H1 (cell line): ENCODE results near the gene INPP5A. TPM values are rescaled to one million over a fixed set of nuclear protein-coding genes. Genes with fewer than 3 reads are reported as not detected.
A peak's percentile ranks its signal among the peaks of the same experiment; 100 is the strongest.

ENCODE experiments used
- CTCF ChIA-PET: fragments of 300-600 bp; sonication (Branson Sonifier 250); formaldehyde crosslinking; loops from one replicate; lab custom pipeline; 2021; ENCODE audit not compliant: partially characterized antibody; lab: Charles Lee
- POLR2A ChIA-PET: fragments of 300-600 bp; sonication (Branson Sonifier 250); formaldehyde crosslinking; loops from one replicate; lab custom pipeline; 2021; ENCODE audit warnings: inconsistent platforms; ENCODE audit not compliant: partially characterized antibody; lab: Charles Lee
- DNase-seq, 2 experiments: peaks; one replicate each; pipeline versions ENCODE4 v3.0.0 to v3.0.0-alpha.2; 2010 to 2022; ENCODE audit warnings: low spot score in 2 of 2, low read depth in 1 of 2, mixed read lengths in 1 of 2
- FAIRE-seq: peaks from 2 replicates; lab custom pipeline; 2011; peaks lifted over from hg19 to GRCh38; lab: Jason Lieb, UNC
- H2AFZ ChIP-seq: 2 replicates; pipeline ENCODE4 v1.8.1; 2012; ENCODE audit warnings: low read length, inconsistent platforms
- H2AK5ac ChIP-seq: 2 replicates; pipeline ENCODE4 v1.6.1; 2013; ENCODE audit warnings: low read depth, low read length
- H2BK120ac ChIP-seq: replicated peaks from 2 replicates; pipeline ENCODE3; 2013; ENCODE audit warnings: low read depth, low read length, inconsistent platforms
- H2BK12ac ChIP-seq: 2 replicates; pipeline ENCODE4 v1.6.1; 2013; ENCODE audit warnings: low read depth, low read length
- H2BK15ac ChIP-seq: 2 replicates; pipeline ENCODE4 v1.6.1; 2013; ENCODE audit warnings: low read length
- H2BK20ac ChIP-seq: 2 replicates; pipeline ENCODE4 v1.6.1; 2013; ENCODE audit warnings: low read length
- H2BK5ac ChIP-seq: 2 replicates; pipeline ENCODE4 v1.6.1; 2013; ENCODE audit warnings: low read depth, low read length
- H3K14ac ChIP-seq: 2 replicates; pipeline ENCODE4 v1.6.1; 2013; ENCODE audit warnings: inconsistent platforms; ENCODE audit not compliant: insufficient read length
- H3K18ac ChIP-seq: 2 replicates; pipeline ENCODE4 v1.6.1; 2013; ENCODE audit warnings: low read length; ENCODE audit errors: extremely low read depth
- H3K23ac ChIP-seq: 2 replicates; pipeline ENCODE4 v1.6.1; 2013; ENCODE audit warnings: inconsistent platforms; ENCODE audit not compliant: insufficient read length
- H3K23me2 ChIP-seq: 2 replicates; pipeline ENCODE4 v1.6.1; 2013; ENCODE audit warnings: low read depth, low read length
- H3K27ac ChIP-seq: 2 replicates; pipeline ENCODE4 v1.6.1; 2011; ENCODE audit warnings: low read depth, low read length, inconsistent platforms
- H3K27me3 ChIP-seq, 4 experiments: replicated peaks in 1 of 4; 1 replicate in 1 of 4; 2 replicates in 3 of 4; pipeline versions ENCODE4 v1.6.1 to v1.8.1; 2011 to 2013; ENCODE audit warnings: low read length in 3 of 4, mild to moderate bottlenecking in 3 of 4, inconsistent platforms in 2 of 4, mixed read lengths in 2 of 4, moderate library complexity in 1 of 4; ENCODE audit not compliant: control insufficient read depth in 3 of 4, insufficient read depth in 3 of 4; ENCODE audit errors: extremely low read depth in 1 of 4
- H3K36me3 ChIP-seq, 4 experiments: 2 replicates each; pipeline versions ENCODE4 v1.6.1 to v1.8.1; 2011 to 2013; ENCODE audit warnings: mild to moderate bottlenecking in 4 of 4, low read length in 3 of 4, moderate library complexity in 2 of 4, control low read depth in 1 of 4, inconsistent platforms in 1 of 4; ENCODE audit not compliant: insufficient read depth in 4 of 4, control insufficient read depth in 2 of 4
- H3K4ac ChIP-seq: replicated peaks from 2 replicates; pipeline ENCODE3; 2013; ENCODE audit warnings: low read length, low read depth, mixed read lengths, inconsistent platforms; ENCODE audit not compliant: insufficient read length
- H3K4me1 ChIP-seq, 4 experiments: replicated peaks in 1 of 4; 1 replicate in 1 of 4; 2 replicates in 3 of 4; pipeline versions ENCODE4 v1.6.1 to v1.8.1; 2011 to 2013; ENCODE audit warnings: low read length in 3 of 4, inconsistent platforms in 2 of 4, mixed read lengths in 1 of 4; ENCODE audit not compliant: insufficient read depth in 4 of 4, control insufficient read depth in 3 of 4
- H3K4me2 ChIP-seq, 2 experiments: 2 replicates each; pipeline versions ENCODE4 v1.6.1 to v1.8.1; 2011 to 2013; ENCODE audit warnings: low read depth in 2 of 2, low read length in 2 of 2, control low read depth in 1 of 2, inconsistent platforms in 1 of 2, mild to moderate bottlenecking in 1 of 2; ENCODE audit not compliant: insufficient read depth in 1 of 2
- H3K4me3 ChIP-seq, 4 experiments: fragments of 200-600, 300-600 bp in 1 of 4; sonication (generic), shearing (Covaris generic), sonication (Bioruptor Twin) in 1 of 4; 2 replicates each; pipeline versions ENCODE4 v1.5.1 to v1.8.1; 2011 to 2016; ENCODE audit warnings: low read length in 4 of 4, low read depth in 3 of 4, control low read depth in 2 of 4, inconsistent platforms in 2 of 4, mild to moderate bottlenecking in 2 of 4, mixed read lengths in 1 of 4, moderate library complexity in 1 of 4; ENCODE audit not compliant: insufficient read depth in 2 of 4; ENCODE audit errors: extremely low read depth in 1 of 4
- H3K56ac ChIP-seq: replicated peaks from 2 replicates; pipeline ENCODE3; 2013; ENCODE audit warnings: low read depth, mild to moderate bottlenecking, mixed read lengths, low read length, inconsistent platforms; ENCODE audit not compliant: insufficient read length
- H3K79me1 ChIP-seq: 2 replicates; pipeline ENCODE4 v1.6.1; 2013; ENCODE audit warnings: low read depth, low read length, control low read depth
- H3K79me2 ChIP-seq, 2 experiments: 2 replicates each; pipeline versions ENCODE4 v1.6.1 to v1.8.1; 2012 to 2013; ENCODE audit warnings: low read length in 2 of 2, mild to moderate bottlenecking in 2 of 2, inconsistent platforms in 1 of 2; ENCODE audit not compliant: insufficient read depth in 2 of 2, control insufficient read depth in 1 of 2
- H3K9ac ChIP-seq, 4 experiments: replicated peaks in 1 of 4; 1 replicate in 1 of 4; 2 replicates in 3 of 4; pipeline versions ENCODE4 v1.6.1 to v1.8.1; 2011 to 2013; ENCODE audit warnings: low read depth in 3 of 4, low read length in 3 of 4, control low read depth in 2 of 4, mild to moderate bottlenecking in 2 of 4, moderate library complexity in 2 of 4, inconsistent platforms in 1 of 4; ENCODE audit errors: extremely low read depth in 1 of 4
- H3K9me3 ChIP-seq, 2 experiments: 2 replicates each; pipeline versions ENCODE4 v1.6.1 to v1.8.1; 2012 to 2013; ENCODE audit warnings: mild to moderate bottlenecking in 2 of 2, moderate library complexity in 2 of 2, control low read depth in 1 of 2, inconsistent platforms in 1 of 2, low read depth in 1 of 2, low read length in 1 of 2, mixed read lengths in 1 of 2; ENCODE audit not compliant: insufficient read depth in 2 of 2
- H4K20me1 ChIP-seq, 2 experiments: replicated peaks in 1 of 2; 2 replicates each; pipeline versions ENCODE3 to v1.8.1; 2011 to 2013; ENCODE audit warnings: inconsistent platforms in 2 of 2, low read length in 2 of 2, mild to moderate bottlenecking in 1 of 2; ENCODE audit not compliant: insufficient read depth in 2 of 2, control insufficient read depth in 1 of 2
- H4K5ac ChIP-seq: 2 replicates; pipeline ENCODE4 v1.6.1; 2013; ENCODE audit warnings: low read length, low read depth, mixed read lengths, inconsistent platforms; ENCODE audit not compliant: insufficient read length
- H4K8ac ChIP-seq: 2 replicates; pipeline ENCODE4 v1.8.0; 2013; ENCODE audit warnings: mild to moderate bottlenecking, moderate library complexity, low read length, inconsistent platforms; ENCODE audit not compliant: insufficient read depth; ENCODE audit errors: extremely low read depth
- H4K91ac ChIP-seq: replicated peaks from 2 replicates; pipeline ENCODE3; 2013; ENCODE audit warnings: low read length, mixed read lengths, inconsistent platforms; ENCODE audit not compliant: insufficient read length
- CBX8 ChIP-seq: fragments of 300-800, 300-1000 bp; sonication (generic); IDR thresholded peaks from 2 replicates; pipeline ENCODE4 v1.7.1; 2016; ENCODE audit warnings: low read depth, low read length, borderline replicate concordance
- CTBP2 ChIP-seq: IDR thresholded peaks from 2 replicates; pipeline ENCODE4 v1.7.0; 2011; ENCODE audit warnings: borderline replicate concordance, mild to moderate bottlenecking, moderate library complexity, mixed read lengths, low read length; ENCODE audit not compliant: insufficient read depth, insufficient read length
- CTCF ChIP-seq, 3 experiments: IDR thresholded peaks; 1 replicate in 2 of 3; 2 replicates in 1 of 3; pipeline versions ENCODE4 v1.5.1 to v1.6.1; 2011; ENCODE audit warnings: low read length in 3 of 3, mild to moderate bottlenecking in 3 of 3, inconsistent platforms in 2 of 3, low read depth in 1 of 3, moderate library complexity in 1 of 3; ENCODE audit not compliant: insufficient read depth in 1 of 3; ENCODE audit errors: control extremely low read depth in 1 of 3
- HDAC6 ChIP-seq: IDR thresholded peaks from one replicate; pipeline ENCODE4 v1.7.1; 2012; ENCODE audit warnings: low read depth, mild to moderate bottlenecking, inconsistent platforms, low read length, moderate library complexity
- POLR2AphosphoS5 ChIP-seq: IDR thresholded peaks from 2 replicates; pipeline ENCODE4 v1.6.1; 2011; ENCODE audit warnings: low read depth, low read length
- RBBP5 ChIP-seq: IDR thresholded peaks from 2 replicates; pipeline ENCODE4 v1.7.1; 2012; ENCODE audit warnings: low read depth, mild to moderate bottlenecking, inconsistent platforms, low read length, moderate library complexity, borderline replicate concordance
- SP1 ChIP-seq: IDR thresholded peaks from 2 replicates; pipeline ENCODE4 v1.6.1; 2011; ENCODE audit warnings: low read depth, low read length
- TBP ChIP-seq: IDR thresholded peaks from 2 replicates; pipeline ENCODE4 v1.6.1; 2011; ENCODE audit warnings: low read depth, low read length, improper control_type of control experiment
- TCF12 ChIP-seq: IDR thresholded peaks from 2 replicates; pipeline ENCODE4 v1.6.1; 2011; ENCODE audit warnings: low read depth, mild to moderate bottlenecking, low read length
- WGBS, 2 experiments: shearing (Covaris generic) in 1 of 2; methylation state at CpG; one replicate each; pipeline versions ENCODE4 v1.1.6 to v1.1.7; 2013 to 2015; ENCODE audit warnings: low lambda C conversion rate in 2 of 2, mixed read lengths in 2 of 2, inconsistent platforms in 1 of 2, low coverage in 1 of 2, missing lambda C conversion rate in 1 of 2; ENCODE audit not compliant: insufficient replicate concordance in 2 of 2, insufficient coverage in 1 of 2, insufficient read length in 1 of 2; ENCODE audit errors: extremely low coverage in 1 of 2, missing lambda C conversion rate in 1 of 2; 5-methylcytosine and 5-hydroxymethylcytosine counted together
- polyA plus RNA-seq, 7 experiments: library from polyadenylated mRNA; depleted of rRNA in 3 of 7; stranded (reverse) in 5 of 7; unstranded in 2 of 7; fragments of >200 nt in 5 of 7; fragments of 200-250 nt in 2 of 7; gene quantifications; 1 replicate in 5 of 7; 2 replicates in 1 of 7; 4 replicates in 1 of 7; pipeline versions ENCODE4 v1.2.1 to v1.2.3, GENCODE V29; 2011 to 2013; ENCODE audit warnings: missing spikeins in 2 of 7, mixed read lengths in 2 of 7
- total RNA-seq: library from RNA; stranded (reverse); fragmentation: NEBNext Ultra II Directional; extraction: Animal tissue kit (Norgen Biotek cat#: 25700); gene quantifications from 2 replicates; pipeline ENCODE4 v1.2.1, GENCODE V29; 2021

INPP5A gene
- total and polyA plus RNA-seq, 2 of the 8 experiments (the other 6 are each of a cell fraction or from before 2014, with no cell fraction given), result 19.7 to 27.5 TPM

- 78% methylated on average over 29 of the region's 29 CpGs; no CpG with 5 or more reads in 1 of the 2 experiments for WGBS, 2 experiments
- no peak for TF ChIP-seq TBP
- peak; percentile 49 for TF ChIP-seq CTBP2
- TF ChIP-seq RBBP5, result no peak
- peak in 1 of 3 experiments; percentile 3; a peak in 1 of 4 replicates for TF ChIP-seq CTCF (IDR thresholded peaks at IDR 0.05; ENCODE audit: control extremely low read depth in 1 of 3, insufficient read depth in 1 of 3, low read depth in 1 of 3, low read length in 3 of 3)
- TF ChIP-seq SP1, result no peak
- TF ChIP-seq TCF12, result no peak
- no peak for TF ChIP-seq POLR2AphosphoS5
- TF ChIP-seq CBX8, result no peak
- TF ChIP-seq HDAC6, result no peak
These were observed 209.4 kb downstream of the INPP5A start for GRCh38 chr10:132746801-132747625.

More at GRCh38 chr10:132746801-132747625, 209.4 kb downstream of the INPP5A start:
- H2BK5ac ChIP-seq, result no peak overlapping the region
- no peaks in the 10 kb centered on the region for H3K9me3 ChIP-seq
- DNase-seq, result peak in 1 of 2 experiments; percentile 10
- FAIRE-seq, result no peak
- no peak overlapping the region for H2BK120ac ChIP-seq
- CTCF ChIA-PET, result interaction anchor here (1.0 to 1.5 kb wide), 4 partner anchors 14 to 92 kb away, joined by 3 to 5 read pairs (median 3); no protein-coding TSS in a partner anchor
- H3K9ac ChIP-seq, result peak overlapping the region in 1 of 4 experiments; percentile 8; a peak in 2 of 7 replicates
- H3K4me3 ChIP-seq, result no peak overlapping the region
- H3K18ac ChIP-seq, result no peak overlapping the region; the same call in 1 of the 2 replicates
- H3K36me3 ChIP-seq, result no peaks in the 10 kb centered on the region
- H3K23me2 ChIP-seq, result no peaks in the 10 kb centered on the region
- no peaks in the 10 kb centered on the region for H3K79me2 ChIP-seq
- H3K14ac ChIP-seq, result no peak overlapping the region
- H2BK15ac ChIP-seq, result no peak overlapping the region
- no peak overlapping the region for H2AK5ac ChIP-seq
- POLR2A ChIA-PET, result interaction anchor here (1.2 kb wide), 1 partner anchor 61 kb away, joined by 3 read pairs; no protein-coding TSS in a partner anchor
- no peak overlapping the region; the same call in 1 of the 2 replicates for H4K8ac ChIP-seq
- H3K4me2 ChIP-seq, result no peak overlapping the region; a peak in 1 of 4 replicates
- H3K27ac ChIP-seq, result no peak overlapping the region
- H3K56ac ChIP-seq, result no peak overlapping the region
- H3K23ac ChIP-seq, result no peak overlapping the region
- no peak overlapping the region for H2BK12ac ChIP-seq
- no peak overlapping the region for H3K4ac ChIP-seq
- no peak overlapping the region for H4K5ac ChIP-seq
- no peak overlapping the region for H2BK20ac ChIP-seq
- no peaks in the 10 kb centered on the region for H3K27me3 ChIP-seq
- H3K4me1 ChIP-seq, result peaks cover 0 to 33% (median 10%) of the 10 kb centered on the region in 4 experiments; a peak in 6 of 7 replicates
- H4K20me1 ChIP-seq, result peaks cover 0 to 1% of the 10 kb centered on the region in 2 experiments
- H3K79me1 ChIP-seq, result no peaks in the 10 kb centered on the region; the same call in 1 of the 2 replicates
- H2AFZ ChIP-seq, result no peak overlapping the region
- H4K91ac ChIP-seq, result no peak overlapping the region
